ENCODE measurements around the gene TNFAIP2. TPM values are rescaled to one million over a fixed set of nuclear protein-coding genes. Genes with fewer than 3 reads are reported as not detected.

Gene TNFAIP2
- total and polyA plus RNA-seq, 8 donors = 30.7 to 279 (median 73.0) TPM

GRCh38 chr14:103158688-103159087 lies 35.4 kb downstream of the TNFAIP2 start:
- Histone ChIP-seq H3K36me3 (no peaks in the 10 kb centered on the region), H3K27ac (no peak overlapping the region), H3K9me3 (peaks cover 0 to 4% (median 0%) of the 10 kb centered on the region in 4 donors), H3K27me3 (no peaks in the 10 kb centered on the region), H3K4me1 (peaks cover 0 to 7% (median 2%) of the 10 kb centered on the region in 4 donors), H3K4me3 (no peak overlapping the region)
- DNase-seq = peak in 1 of 2 donors; percentile 70
- TF ChIP-seq POLR2A (IDR thresholded peaks at IDR 0.05) (no peak), CTCF (IDR thresholded peaks at IDR 0.05) (no peak), EP300 (IDR thresholded peaks at IDR 0.05) (no peak), POLR2AphosphoS5 (IDR thresholded peaks at IDR 0.05) (no peak)
- intact Hi-C loops (cut with DNase I; ENCODE audit: low total_unique reads) = no loop called here
- 0 to 44% (median 14%) methylated on average over 1 of the region's 1 CpG for WGBS, 5 donors

DNA sequence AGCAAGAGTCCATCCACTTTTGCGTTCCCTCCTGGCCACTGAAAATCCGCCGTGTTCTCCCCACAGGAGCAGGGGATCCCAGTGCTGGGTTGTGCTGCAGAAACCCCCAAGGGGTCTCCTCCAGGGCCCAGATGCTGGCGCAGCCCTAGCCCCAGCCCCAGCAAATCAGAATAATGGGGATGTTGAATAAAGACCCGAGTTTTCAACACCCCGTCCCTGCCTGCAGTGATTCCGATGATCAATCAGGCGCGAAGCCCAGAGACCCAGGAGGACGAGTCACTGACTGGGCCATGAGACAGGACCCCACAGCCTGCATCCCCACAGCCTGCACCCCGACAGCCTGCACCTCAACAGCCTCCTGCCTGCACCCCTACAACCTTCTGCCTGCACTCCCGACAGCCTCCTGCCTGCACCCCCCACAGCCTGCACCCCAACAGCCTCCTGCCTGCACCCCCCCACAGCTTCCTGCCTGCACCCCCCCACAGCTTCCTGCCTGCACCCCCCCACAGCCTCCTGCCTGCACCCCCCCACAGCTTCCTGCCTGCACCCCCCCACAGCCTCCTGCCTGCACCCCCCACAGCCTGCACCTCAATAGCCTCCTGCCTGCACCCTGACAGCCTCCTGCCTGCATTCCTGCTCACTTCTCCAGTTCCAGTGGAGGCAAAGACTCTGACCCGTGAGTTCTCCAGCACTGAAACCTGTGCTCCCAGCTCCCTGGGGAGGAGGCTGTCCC lies 37.2 kb downstream of the TNFAIP2 start:
- TF ChIP-seq POLR2A (IDR thresholded peaks at IDR 0.05) = no peak
- TF ChIP-seq CTCF (IDR thresholded peaks at IDR 0.05) = no peak
- no peak for TF ChIP-seq EP300 (IDR thresholded peaks at IDR 0.05)
- no peak for TF ChIP-seq POLR2AphosphoS5 (IDR thresholded peaks at IDR 0.05)
- intact Hi-C loops (cut with DNase I; ENCODE audit: low total_unique reads) = no loop called here
- Histone ChIP-seq H3K9me3 (peaks cover 0 to 4% (median 0%) of the 10 kb centered on the region in 4 donors), H3K27ac (no peak overlapping the region), H3K36me3 (no peaks in the 10 kb centered on the region), H3K27me3 (no peaks in the 10 kb centered on the region), H3K4me1 (peaks cover 0 to 4% (median 1%) of the 10 kb centered on the region in 4 donors), H3K4me3 (no peak overlapping the region)
- WGBS, 5 donors = 83 to 91% (median 89%) methylated on average over 8 to 13 of the region's 13 CpGs
- DNase-seq = no peak

- WGBS, 5 donors = 56 to 79% (median 66%) methylated on average over 2 to 4 of the region's 4 CpGs
- no peak for DNase-seq
- intact Hi-C loops (cut with DNase I; ENCODE audit: low total_unique reads) = no loop called here
- H3K36me3 ChIP-seq = no peaks in the 10 kb centered on the region
- peaks cover 0 to 4% (median 0%) of the 10 kb centered on the region in 4 donors for H3K9me3 ChIP-seq
- no peak overlapping the region for H3K27ac ChIP-seq
- no peak for TF ChIP-seq CTCF (IDR thresholded peaks at IDR 0.05)
- TF ChIP-seq POLR2AphosphoS5 (IDR thresholded peaks at IDR 0.05) = no peak
- no peak for TF ChIP-seq POLR2A (IDR thresholded peaks at IDR 0.05)
- no peak for TF ChIP-seq EP300 (IDR thresholded peaks at IDR 0.05)
- no peaks in the 10 kb centered on the region for H3K27me3 ChIP-seq
- H3K4me1 ChIP-seq = peaks cover 0 to 4% (median 0%) of the 10 kb centered on the region in 4 donors
- H3K4me3 ChIP-seq = no peak overlapping the region
Measured at GRCh38 chr14:103161054-103161397, 37.8 kb downstream of the TNFAIP2 start.

- no peaks in the 10 kb centered on the region for H3K27me3 ChIP-seq
- DNase-seq = no peak
- 73 to 83% (median 79%) methylated on average over 5 of the region's 5 CpGs for WGBS, 5 donors
Measured at GRCh38 chr14:103163199-103163598, 39.9 kb downstream of the TNFAIP2 start.

More at GRCh38 chr14:103163199-103163598, 39.9 kb downstream of the TNFAIP2 start:
- Histone ChIP-seq H3K9me3 (peaks cover 0 to 20% (median 2%) of the 10 kb centered on the region in 4 donors), H3K4me1 (peaks cover 0 to 4% (median 0%) of the 10 kb centered on the region in 4 donors), H3K36me3 (no peaks in the 10 kb centered on the region), H3K27ac (no peak overlapping the region), H3K4me3 (no peak overlapping the region)
- TF ChIP-seq CTCF (IDR thresholded peaks at IDR 0.05) (no peak), POLR2A (IDR thresholded peaks at IDR 0.05) (no peak), POLR2AphosphoS5 (IDR thresholded peaks at IDR 0.05) (no peak), EP300 (IDR thresholded peaks at IDR 0.05) (no peak)
- intact Hi-C loops (cut with DNase I; ENCODE audit: low total_unique reads) = no loop called here
